GM18873 (cell line): ENCODE data around the gene COPG2.

ENCODE experiments used
- ATAC-seq: cut with Tn5 transposase; IDR thresholded peaks from one replicate; pipeline ENCODE4 v1.9.1; 2021; ENCODE audit warnings: mild to moderate bottlenecking, moderate library complexity, moderate number of reproducible peaks; ENCODE audit not compliant: unreplicated experiment, low FRiP score

The COPG2 gene

GRCh38 chr7:130479716-130480400, 188.7 kb downstream of the COPG2 start:
- no peak for ATAC-seq

- ATAC-seq = no peak
Measured at GRCh38 chr7:130478991-130479390, 189.6 kb downstream of the COPG2 start.

GRCh38 chr7:130476297-130477150, 192.0 kb downstream of the COPG2 start:
- ATAC-seq = no peak

- ATAC-seq = no peak
Measured at GRCh38 chr7:130475776-130476175, 192.8 kb downstream of the COPG2 start.

- ATAC-seq = no peak
Measured at GRCh38 chr7:130473876-130474275, 194.7 kb downstream of the COPG2 start.

- ATAC-seq = no peak
Measured at GRCh38 chr7:130473289-130473688, 195.3 kb downstream of the COPG2 start.

- ATAC-seq = no peak
Measured at GRCh38 chr7:130471974-130472373, 196.6 kb downstream of the COPG2 start.

- no peak for ATAC-seq
Measured at GRCh38 chr7:130468612-130469011, 199.9 kb downstream of the COPG2 start.

GRCh38 chr7:130463553-130464434, 204.8 kb downstream of the COPG2 start:
- no peak for ATAC-seq

GRCh38 chr7:130461272-130461671, 207.3 kb downstream of the COPG2 start:
- ATAC-seq = no peak

- ATAC-seq = no peak
Measured at GRCh38 chr7:130458257-130458656, 210.3 kb downstream of the COPG2 start.
